Spleen (tissue), 11 donors: ENCODE results near the gene INF2. TPM values are rescaled to one million over a fixed set of nuclear protein-coding genes. Genes with fewer than 3 reads are reported as not detected.

Experiments
- DNase-seq: peaks from one replicate; pipeline ENCODE4 v3.0.0-alpha.2; 2020
- H3K27ac ChIP-seq, 8 donors: fragments of 200-600 bp; sonication (generic) in 7 of 8; 1 replicate in 4 of 8; 2 replicates in 4 of 8; pipeline versions ENCODE4 v1.5.0 to v1.8.0; 2016 to 2021; ENCODE audit warnings: inconsistent platforms in 4 of 8, mild to moderate bottlenecking in 4 of 8, moderate library complexity in 1 of 8
- H3K27me3 ChIP-seq, 7 donors: fragments of 200-600 bp; sonication (generic) in 6 of 7; replicated peaks in 1 of 7; 1 replicate in 4 of 7; 2 replicates in 3 of 7; pipeline versions ENCODE4 v1.5.0 to v1.8.0; 2016 to 2021; ENCODE audit warnings: inconsistent platforms in 3 of 7, mild to moderate bottlenecking in 1 of 7
- H3K36me3 ChIP-seq, 6 donors: fragments of 200-600 bp; sonication (generic) in 5 of 6; 1 replicate in 4 of 6; 2 replicates in 2 of 6; pipeline versions ENCODE4 v1.5.0 to v1.8.0; 2016 to 2021; ENCODE audit warnings: inconsistent platforms in 2 of 6
- H3K4me1 ChIP-seq, 6 donors: fragments of 200-600 bp; sonication (generic) in 5 of 6; 1 replicate in 3 of 6; 2 replicates in 3 of 6; pipeline versions ENCODE4 v1.5.0 to v1.8.0; 2016 to 2021; ENCODE audit warnings: inconsistent platforms in 3 of 6
- H3K4me3 ChIP-seq, 8 donors: fragments of 200-600 bp; sonication (generic) in 7 of 8; 1 replicate in 4 of 8; 2 replicates in 4 of 8; pipeline versions ENCODE4 v1.5.0 to v1.8.0; 2016 to 2021; ENCODE audit warnings: inconsistent platforms in 4 of 8, mild to moderate bottlenecking in 4 of 8, moderate library complexity in 2 of 8
- H3K9me3 ChIP-seq, 8 donors: fragments of 200-600 bp; sonication (generic) in 7 of 8; 1 replicate in 4 of 8; 2 replicates in 4 of 8; pipeline versions ENCODE4 v1.5.0 to v1.8.0; 2016 to 2021; ENCODE audit warnings: inconsistent platforms in 4 of 8
- POLR2A ChIP-seq, 3 donors: fragments of 450-650 bp; IDR thresholded peaks; one replicate each; pipeline ENCODE4 v1.5.1; 2017; ENCODE audit warnings: antibody characterized with exemption in 3 of 3, mild to moderate bottlenecking in 1 of 3
- POLR2AphosphoS5 ChIP-seq, 3 donors: sonication (generic); formaldehyde crosslinking; IDR thresholded peaks; one replicate each; pipeline ENCODE4 v1.5.1; 2017; ENCODE audit warnings: antibody characterized with exemption in 3 of 3
- WGBS, 5 donors: extraction: QIAGEN DNeasy Blood & Tissue Kit in 3 of 5; methylation state at CpG; one replicate each; pipeline versions ENCODE4 v1.1.5 to v1.1.7; 2013 to 2018; 5-methylcytosine and 5-hydroxymethylcytosine counted together
- intact Hi-C: fragments of 100-400 bp; cut with DNase I; formaldehyde crosslinking; loops from one replicate; pipeline ENCODE4 v1.15.0; 2023; ENCODE audit warnings: low total_unique reads
- polyA plus RNA-seq, 3 donors: library from polyadenylated mRNA; stranded (reverse); fragments of 200-250 nt; gene quantifications; one replicate each; pipeline ENCODE4 v1.2.1, GENCODE V29; 2013
- total RNA-seq, 7 donors: library from RNA; depleted of rRNA in 3 of 7; stranded (reverse); fragments of >200 nt in 3 of 7; fragmentation: NEBNext Ultra II Directional in 4 of 7; extraction: Animal tissue kit (Norgen Biotek cat#: 25700) in 4 of 7; gene quantifications; one replicate each; pipeline versions ENCODE4 v1.1.0 to v1.2.1, GENCODE V29; 2016 to 2021
- TF ChIP-seq, protein P1 (sequence below), 11 experiments: fragments of 200-600 bp in 7 of 11; fragments of 450-650 bp in 4 of 11; sonication (generic) in 4 of 11; IDR thresholded peaks in 8 of 11; conservative IDR thresholded peaks in 3 of 11; 1 replicate in 7 of 11; 2 replicates in 4 of 11; pipeline versions ENCODE4 v1.4.0 to v1.8.0; 2016 to 2021; ENCODE audit warnings: antibody characterized with exemption in 11 of 11, inconsistent platforms in 4 of 11, mild to moderate bottlenecking in 1 of 11
- donor health status: healthy with polysubstance abuse.
- donor health status: DM: no; HTN: no; CAD: no; lungs with moderate emphysema.
- donor health status: DM: no; HTN: no; CAD: no.
- donor health status: Bipolar disorder and iron deficiency.
- donor health status: healthy.
- donor health status: DM: no; HTN: no; CAD: no.
- donor health status: DM: yes; HTN: yes; CAD: no.

Gene INF2
- total and polyA plus RNA-seq, 10 donors: 56.6 to 120 (median 98.6) TPM

DNA sequence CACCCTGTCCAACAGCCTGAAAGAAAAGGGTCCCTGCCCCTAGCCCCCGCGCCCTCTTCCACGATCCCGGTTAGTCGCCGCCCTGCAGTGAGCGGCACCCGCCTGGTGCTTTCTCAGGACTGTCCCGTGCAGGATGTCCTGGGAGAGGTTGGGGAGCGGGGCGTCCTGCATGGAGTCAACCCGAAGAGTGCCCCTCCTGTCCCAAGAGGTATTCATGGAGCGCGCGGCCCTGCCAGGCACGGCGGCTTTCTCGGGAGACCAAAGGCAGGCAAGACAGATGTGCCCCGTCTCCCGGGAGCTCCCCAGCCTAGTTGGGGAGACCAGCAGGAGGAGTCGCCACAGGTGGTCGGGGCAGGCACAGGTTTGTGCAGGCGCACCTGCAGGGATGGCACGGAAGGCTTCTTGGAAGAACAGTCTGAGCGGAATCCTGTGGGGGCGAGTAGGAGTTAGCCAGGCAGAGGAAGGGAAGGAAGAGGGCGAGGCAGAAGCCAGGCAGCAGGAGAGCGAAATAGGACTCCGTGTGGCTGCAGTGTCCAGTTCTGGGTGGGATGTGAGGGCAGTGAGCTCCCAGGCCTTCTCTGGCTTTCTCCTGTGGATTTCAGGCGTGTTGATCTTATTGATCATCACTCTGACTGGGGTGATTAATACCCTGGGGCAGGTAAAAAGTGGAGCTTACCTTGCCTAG lies 64.3 kb downstream of the INF2 start:
- peaks cover 0 to 37% (median 34%) of the 10 kb centered on the region in 6 donors for H3K36me3 ChIP-seq
- intact Hi-C loops: no loop called here
- DNase-seq: no peak
- H3K4me1 ChIP-seq: peaks cover 18 to 65% (median 41%) of the 10 kb centered on the region in 6 donors
- H3K27me3 ChIP-seq: no peaks in the 10 kb centered on the region
- H3K9me3 ChIP-seq: no peaks in the 10 kb centered on the region
- H3K4me3 ChIP-seq: peak overlapping the region; percentile 52 to 100 (median 94)
- TF ChIP-seq POLR2AphosphoS5 (IDR thresholded peaks at IDR 0.05) (no peak), POLR2A (IDR thresholded peaks at IDR 0.05) (no peak)
- TF ChIP-seq, protein P1, sequence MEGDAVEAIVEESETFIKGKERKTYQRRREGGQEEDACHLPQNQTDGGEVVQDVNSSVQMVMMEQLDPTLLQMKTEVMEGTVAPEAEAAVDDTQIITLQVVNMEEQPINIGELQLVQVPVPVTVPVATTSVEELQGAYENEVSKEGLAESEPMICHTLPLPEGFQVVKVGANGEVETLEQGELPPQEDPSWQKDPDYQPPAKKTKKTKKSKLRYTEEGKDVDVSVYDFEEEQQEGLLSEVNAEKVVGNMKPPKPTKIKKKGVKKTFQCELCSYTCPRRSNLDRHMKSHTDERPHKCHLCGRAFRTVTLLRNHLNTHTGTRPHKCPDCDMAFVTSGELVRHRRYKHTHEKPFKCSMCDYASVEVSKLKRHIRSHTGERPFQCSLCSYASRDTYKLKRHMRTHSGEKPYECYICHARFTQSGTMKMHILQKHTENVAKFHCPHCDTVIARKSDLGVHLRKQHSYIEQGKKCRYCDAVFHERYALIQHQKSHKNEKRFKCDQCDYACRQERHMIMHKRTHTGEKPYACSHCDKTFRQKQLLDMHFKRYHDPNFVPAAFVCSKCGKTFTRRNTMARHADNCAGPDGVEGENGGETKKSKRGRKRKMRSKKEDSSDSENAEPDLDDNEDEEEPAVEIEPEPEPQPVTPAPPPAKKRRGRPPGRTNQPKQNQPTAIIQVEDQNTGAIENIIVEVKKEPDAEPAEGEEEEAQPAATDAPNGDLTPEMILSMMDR (IDR thresholded peaks at IDR 0.05 in 8 of 11, conservative IDR thresholded peaks at IDR 0.05 in 3 of 11): no peak
- peak overlapping the region; percentile 81 to 95 (median 90) for H3K27ac ChIP-seq
- WGBS, 5 donors: 2 to 4% (median 2%) methylated on average over 12 to 30 of the region's 30 CpGs

DNA sequence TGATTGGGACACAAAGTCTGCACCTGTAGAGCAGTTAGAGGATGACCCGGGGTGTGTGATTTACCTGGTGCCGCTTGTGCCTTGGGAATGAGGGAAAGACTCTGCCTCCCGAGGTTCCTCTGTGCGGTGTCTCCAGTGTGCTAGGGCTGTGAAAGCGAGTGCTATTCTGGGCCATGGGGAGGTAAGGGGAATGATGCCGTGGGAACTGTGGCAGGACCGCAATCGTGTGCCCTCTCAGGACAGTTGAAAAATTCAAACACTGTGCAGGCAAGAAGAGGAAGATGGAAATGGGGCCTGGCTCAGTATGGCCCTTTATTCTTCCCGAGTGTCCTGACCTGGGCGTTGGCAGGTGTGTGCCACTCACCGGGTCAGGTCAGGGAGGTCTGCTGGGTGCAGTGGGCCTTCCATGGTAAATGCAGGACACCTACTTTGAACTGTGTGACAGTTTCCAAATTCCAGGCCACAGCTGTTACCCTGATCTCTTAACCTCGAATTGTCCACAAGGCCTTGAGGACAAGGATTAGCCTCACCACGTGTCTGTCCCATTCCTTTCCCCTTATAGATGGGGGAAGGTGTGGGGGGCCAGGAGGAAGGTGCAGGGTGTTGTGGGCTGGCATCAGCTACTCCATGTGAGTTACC lies 64.9 kb downstream of the INF2 start:
- WGBS, 5 donors: 68 to 78% (median 74%) methylated on average over 10 to 13 of the region's 13 CpGs
- intact Hi-C loops: no loop called here
- Histone ChIP-seq H3K9me3 (no peaks in the 10 kb centered on the region), H3K4me3 (peak overlapping the region; percentile 52 to 100 (median 94)), H3K36me3 (peaks cover 0 to 44% (median 40%) of the 10 kb centered on the region in 6 donors), H3K4me1 (peaks cover 18 to 58% (median 39%) of the 10 kb centered on the region in 6 donors), H3K27ac (peak overlapping the region in 4 of 8 donors; percentile 87 to 93 (median 92)), H3K27me3 (no peaks in the 10 kb centered on the region)
- TF ChIP-seq, protein P1 (IDR thresholded peaks at IDR 0.05 in 8 of 11, conservative IDR thresholded peaks at IDR 0.05 in 3 of 11): no peak
- TF ChIP-seq POLR2A (IDR thresholded peaks at IDR 0.05) (no peak), POLR2AphosphoS5 (IDR thresholded peaks at IDR 0.05) (no peak)
- DNase-seq: no peak

DNA sequence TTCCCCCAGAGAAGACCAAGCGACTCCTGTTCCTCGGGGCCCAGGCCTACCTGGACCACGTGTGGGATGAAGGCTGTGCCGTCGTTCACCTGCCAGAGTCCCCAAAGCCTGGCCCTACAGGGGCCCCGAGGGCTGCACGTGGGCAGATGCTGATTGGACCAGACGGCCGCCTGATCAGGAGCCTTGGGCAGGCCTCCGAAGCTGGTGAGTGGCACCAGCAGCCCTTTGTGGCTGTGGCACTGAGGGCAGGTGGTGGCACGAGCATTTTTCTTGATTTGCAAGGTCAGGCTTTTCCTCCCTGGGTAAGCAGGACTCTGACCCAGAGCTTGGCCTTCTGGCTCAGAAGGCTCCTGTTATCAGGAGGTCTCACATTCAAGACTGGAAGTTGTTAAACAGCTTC lies 66.2 kb downstream of the INF2 start:
- no peak overlapping the region for H3K4me3 ChIP-seq
- H3K9me3 ChIP-seq: no peaks in the 10 kb centered on the region
- TF ChIP-seq POLR2A (IDR thresholded peaks at IDR 0.05) (no peak), POLR2AphosphoS5 (IDR thresholded peaks at IDR 0.05) (no peak)
- TF ChIP-seq, protein P1 (IDR thresholded peaks at IDR 0.05 in 8 of 11, conservative IDR thresholded peaks at IDR 0.05 in 3 of 11): no peak
- H3K27me3 ChIP-seq: no peaks in the 10 kb centered on the region
- WGBS, 5 donors: 82 to 100% (median 86%) methylated on average over 2 to 11 of the region's 11 CpGs
- no peak for DNase-seq
- peaks cover 18 to 56% (median 39%) of the 10 kb centered on the region in 6 donors for H3K4me1 ChIP-seq
- H3K27ac ChIP-seq: no peak overlapping the region
- peaks cover 0 to 57% (median 49%) of the 10 kb centered on the region in 6 donors for H3K36me3 ChIP-seq
- intact Hi-C loops: no loop called here
